ENCODE measurements around the gene PHC2.

DNA sequence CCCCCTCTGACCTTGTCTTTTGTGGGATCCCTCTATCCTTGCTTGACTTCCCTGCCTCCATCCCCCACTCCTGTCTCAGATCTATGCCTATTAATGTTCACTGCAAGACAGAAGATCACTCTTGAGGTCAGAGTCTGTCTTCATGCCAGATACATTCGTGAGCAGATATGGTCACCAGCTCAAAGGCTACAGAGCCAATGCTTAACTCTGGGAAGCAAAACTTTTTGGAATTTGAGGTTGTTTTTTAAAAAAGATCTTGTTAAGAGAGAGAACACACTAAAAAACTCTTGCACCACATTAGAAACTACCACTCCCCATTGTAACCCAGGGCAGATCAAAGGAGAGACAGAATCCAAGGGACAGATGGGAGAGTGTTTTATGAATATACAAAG, 92.9 kb downstream of the PHC2 start:
- TF ChIP-seq POLR2AphosphoS5 (IDR thresholded peaks at IDR 0.05; ENCODE audit: low read depth, low read length): no peak
- no peak for TF ChIP-seq POU2F2 (IDR thresholded peaks at IDR 0.05; ENCODE audit: low read depth, low read length)
- no peak for TF ChIP-seq POLR2A (IDR thresholded peaks at IDR 0.05; ENCODE audit: low read depth, low read length)
- TF ChIP-seq TAF1 (IDR thresholded peaks at IDR 0.05; ENCODE audit: low read depth, low read length): no peak
